Ascending aorta (tissue), 2 donors: Measurements from ENCODE around the gene EN1. TPM values are rescaled to one million over a fixed set of nuclear protein-coding genes. Genes with fewer than 3 reads are reported as not detected.

Experiments used
- DNase-seq, 2 donors: peaks; one replicate each; pipeline ENCODE4 v3.0.0-alpha.2; 2019; ENCODE audit warnings: low spot score in 2 of 2
- H3K27ac ChIP-seq, 2 donors: fragments of 200-600 bp; sonication (generic); one replicate each; pipeline ENCODE4 v1.5.1; 2016 to 2017; ENCODE audit warnings: mild to moderate bottlenecking in 1 of 2
- H3K27me3 ChIP-seq: fragments of 200-600 bp; sonication (generic); one replicate; pipeline ENCODE4 v1.5.1; 2017
- H3K36me3 ChIP-seq, 2 donors: fragments of 200-600 bp; sonication (generic); one replicate each; pipeline ENCODE4 v1.5.1; 2016
- H3K4me1 ChIP-seq, 2 donors: fragments of 200-600 bp; sonication (generic); one replicate each; pipeline ENCODE4 v1.5.1; 2016 to 2017; ENCODE audit warnings: mild to moderate bottlenecking in 1 of 2
- H3K4me3 ChIP-seq, 2 donors: fragments of 200-600 bp; sonication (generic); one replicate each; pipeline ENCODE4 v1.5.1; 2016 to 2017; ENCODE audit warnings: mild to moderate bottlenecking in 1 of 2
- H3K9me3 ChIP-seq, 2 donors: fragments of 200-600 bp; sonication (generic); one replicate each; pipeline ENCODE4 v1.5.1; 2016
- intact Hi-C: fragments of 100-400 bp; cut with DNase I; formaldehyde crosslinking; loops from one replicate; pipeline ENCODE4 v1.15.1; 2023
- total RNA-seq: library from RNA; depleted of rRNA; stranded (reverse); fragments of >200 nt; gene quantifications from one replicate; pipeline ENCODE4 v1.1.0, GENCODE V29; 2016
- TF ChIP-seq, protein P1 (sequence below), 3 experiments: fragments of 200-600 bp in 2 of 3; fragments of 450-650 bp in 1 of 3; sonication (generic) in 2 of 3; IDR thresholded peaks; one replicate each; pipeline ENCODE4 v1.5.1; 2016 to 2019; ENCODE audit warnings: antibody characterized with exemption in 3 of 3, mild to moderate bottlenecking in 1 of 3, moderate library complexity in 1 of 3

Gene EN1
- total RNA-seq, 1 donor from 2014 or later: not detected

DNA sequence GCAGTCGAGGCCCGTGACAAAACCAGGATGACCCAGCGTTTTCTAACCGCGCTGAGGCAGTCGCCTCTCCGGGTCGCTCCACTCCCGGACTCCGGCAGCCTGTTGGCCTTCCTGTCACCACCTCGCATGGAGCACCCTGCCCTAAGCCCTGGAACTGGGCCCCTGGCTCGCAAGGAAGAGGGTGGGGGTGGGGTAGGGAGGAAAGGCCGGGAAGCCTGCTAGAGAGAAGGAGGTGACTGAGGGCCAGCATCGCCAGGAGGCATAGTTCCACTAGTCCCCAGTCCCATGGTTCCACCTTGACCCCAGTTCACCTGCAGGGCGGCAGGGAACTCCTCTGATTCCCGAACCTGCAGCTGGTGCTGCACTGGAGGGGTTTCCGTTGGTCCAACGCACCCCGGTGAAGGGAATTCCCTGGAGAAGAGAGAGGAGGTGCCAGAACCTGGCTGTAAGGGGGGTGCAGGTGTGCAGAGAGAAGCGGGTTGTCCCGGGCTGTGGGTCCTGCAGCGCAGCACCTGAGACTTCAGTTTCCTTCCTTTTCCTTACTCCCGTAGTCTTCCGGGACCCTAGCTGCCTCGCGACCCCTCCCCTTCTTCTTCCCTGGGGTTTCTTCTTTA lies 11.8 kb upstream of the EN1 start:
- DNase-seq: peak in 1 of 2 donors; percentile 42
- intact Hi-C loops: loop anchor here (5.0 kb wide), 1 partner anchor 637 kb away; no protein-coding TSS in a partner anchor
- no peaks in the 10 kb centered on the region for H3K36me3 ChIP-seq
- peaks cover 0 to 14% of the 10 kb centered on the region in 2 donors for H3K4me1 ChIP-seq
- no peaks in the 10 kb centered on the region for H3K9me3 ChIP-seq
- TF ChIP-seq, protein P1, sequence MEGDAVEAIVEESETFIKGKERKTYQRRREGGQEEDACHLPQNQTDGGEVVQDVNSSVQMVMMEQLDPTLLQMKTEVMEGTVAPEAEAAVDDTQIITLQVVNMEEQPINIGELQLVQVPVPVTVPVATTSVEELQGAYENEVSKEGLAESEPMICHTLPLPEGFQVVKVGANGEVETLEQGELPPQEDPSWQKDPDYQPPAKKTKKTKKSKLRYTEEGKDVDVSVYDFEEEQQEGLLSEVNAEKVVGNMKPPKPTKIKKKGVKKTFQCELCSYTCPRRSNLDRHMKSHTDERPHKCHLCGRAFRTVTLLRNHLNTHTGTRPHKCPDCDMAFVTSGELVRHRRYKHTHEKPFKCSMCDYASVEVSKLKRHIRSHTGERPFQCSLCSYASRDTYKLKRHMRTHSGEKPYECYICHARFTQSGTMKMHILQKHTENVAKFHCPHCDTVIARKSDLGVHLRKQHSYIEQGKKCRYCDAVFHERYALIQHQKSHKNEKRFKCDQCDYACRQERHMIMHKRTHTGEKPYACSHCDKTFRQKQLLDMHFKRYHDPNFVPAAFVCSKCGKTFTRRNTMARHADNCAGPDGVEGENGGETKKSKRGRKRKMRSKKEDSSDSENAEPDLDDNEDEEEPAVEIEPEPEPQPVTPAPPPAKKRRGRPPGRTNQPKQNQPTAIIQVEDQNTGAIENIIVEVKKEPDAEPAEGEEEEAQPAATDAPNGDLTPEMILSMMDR (IDR thresholded peaks at IDR 0.05): no peak
- peaks cover 25% of the 10 kb centered on the region for H3K27me3 ChIP-seq
- H3K27ac ChIP-seq: no peak overlapping the region
- H3K4me3 ChIP-seq: no peak overlapping the region

DNA sequence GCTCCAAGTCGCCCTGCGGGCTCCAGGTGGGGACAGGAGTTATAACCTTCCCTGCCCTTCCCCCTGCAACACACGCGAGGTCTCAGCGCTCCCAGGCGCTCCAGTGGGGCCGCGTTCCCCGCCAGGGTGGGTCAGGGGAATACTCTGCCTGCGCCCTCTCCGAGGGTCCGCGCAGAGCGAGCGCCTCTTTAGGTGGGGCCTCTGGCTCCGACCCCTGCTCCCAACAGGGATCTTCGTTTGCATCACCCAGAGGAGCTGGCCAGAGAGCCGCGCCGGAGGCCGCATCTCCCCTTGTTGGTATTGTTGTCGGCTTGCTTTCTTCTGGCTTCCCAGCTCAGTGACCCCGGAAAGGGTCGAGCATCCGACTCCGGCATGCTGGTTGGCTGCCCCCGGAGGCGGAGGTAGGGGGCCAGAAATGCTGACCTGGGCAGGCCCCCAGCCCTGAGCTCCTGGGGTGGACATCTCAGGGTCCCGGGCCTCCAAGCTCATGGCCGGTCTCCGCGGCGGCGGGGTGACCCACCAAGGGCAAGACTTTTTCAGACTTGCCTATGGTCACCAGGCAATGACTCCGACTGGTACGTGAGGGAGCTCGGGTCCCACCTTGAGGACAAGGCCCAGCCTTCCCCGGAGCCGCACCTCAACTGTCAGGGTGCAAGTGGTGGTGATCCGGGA lies 11.2 kb upstream of the EN1 start:
- peak in 1 of 2 donors; percentile 60 for DNase-seq
- Histone ChIP-seq H3K27me3 (peaks cover 27% of the 10 kb centered on the region), H3K4me3 (no peak overlapping the region), H3K27ac (no peak overlapping the region), H3K9me3 (no peaks in the 10 kb centered on the region), H3K4me1 (peaks cover 0 to 14% of the 10 kb centered on the region in 2 donors), H3K36me3 (no peaks in the 10 kb centered on the region)
- TF ChIP-seq, protein P1 (IDR thresholded peaks at IDR 0.05): no peak
- intact Hi-C loops: loop anchor here (5.0 kb wide), 1 partner anchor 636 kb away; no protein-coding TSS in a partner anchor

DNA sequence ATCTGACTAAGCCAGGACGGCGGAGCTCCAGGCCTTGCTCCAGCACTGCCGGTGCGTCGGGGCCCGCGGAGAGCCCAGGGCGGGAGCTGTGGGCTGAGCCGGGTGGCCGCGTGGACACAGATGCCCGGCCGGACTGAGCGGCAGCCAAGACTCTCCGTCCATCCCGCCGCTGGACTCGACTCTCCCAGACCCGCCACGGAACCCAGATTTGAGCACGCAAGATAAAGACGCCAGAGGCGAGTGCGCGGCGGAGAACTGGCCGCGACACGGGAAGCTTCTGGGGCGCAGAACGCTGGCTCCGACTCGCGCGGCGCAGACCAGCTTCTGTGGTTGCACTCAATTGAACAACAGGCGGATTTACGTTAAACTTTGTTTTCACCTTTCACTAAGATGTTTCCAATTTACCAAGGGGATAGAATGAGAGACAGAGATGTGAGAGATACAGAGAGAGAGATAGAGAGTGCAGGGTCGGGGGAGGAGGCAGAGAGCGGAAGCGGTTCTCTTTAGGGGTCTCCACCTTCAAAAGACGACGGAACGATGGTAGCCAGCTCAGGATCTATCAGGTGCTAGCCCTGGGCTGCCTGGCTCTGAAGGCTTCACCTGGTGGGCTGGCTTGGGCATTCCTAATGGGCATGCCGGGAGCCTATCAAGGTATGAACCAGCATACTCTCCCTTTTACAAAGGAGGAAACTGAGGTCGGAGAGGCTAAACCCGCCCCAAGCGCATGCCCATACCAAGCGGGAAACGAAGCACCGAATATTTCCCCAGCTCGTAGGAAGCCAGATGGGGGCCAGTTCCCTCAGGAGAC lies 10.4 kb upstream of the EN1 start:
- intact Hi-C loops: loop anchor here (5.0 kb wide), 1 partner anchor 636 kb away; no protein-coding TSS in a partner anchor
- peaks cover 34% of the 10 kb centered on the region for H3K27me3 ChIP-seq
- no peak overlapping the region for H3K27ac ChIP-seq
- H3K4me1 ChIP-seq: peaks cover 0 to 17% of the 10 kb centered on the region in 2 donors
- peak in 1 of 2 donors; percentile 25 for DNase-seq
- no peak overlapping the region for H3K4me3 ChIP-seq
- H3K36me3 ChIP-seq: no peaks in the 10 kb centered on the region
- TF ChIP-seq, protein P1 (IDR thresholded peaks at IDR 0.05): no peak
- no peaks in the 10 kb centered on the region for H3K9me3 ChIP-seq

DNA sequence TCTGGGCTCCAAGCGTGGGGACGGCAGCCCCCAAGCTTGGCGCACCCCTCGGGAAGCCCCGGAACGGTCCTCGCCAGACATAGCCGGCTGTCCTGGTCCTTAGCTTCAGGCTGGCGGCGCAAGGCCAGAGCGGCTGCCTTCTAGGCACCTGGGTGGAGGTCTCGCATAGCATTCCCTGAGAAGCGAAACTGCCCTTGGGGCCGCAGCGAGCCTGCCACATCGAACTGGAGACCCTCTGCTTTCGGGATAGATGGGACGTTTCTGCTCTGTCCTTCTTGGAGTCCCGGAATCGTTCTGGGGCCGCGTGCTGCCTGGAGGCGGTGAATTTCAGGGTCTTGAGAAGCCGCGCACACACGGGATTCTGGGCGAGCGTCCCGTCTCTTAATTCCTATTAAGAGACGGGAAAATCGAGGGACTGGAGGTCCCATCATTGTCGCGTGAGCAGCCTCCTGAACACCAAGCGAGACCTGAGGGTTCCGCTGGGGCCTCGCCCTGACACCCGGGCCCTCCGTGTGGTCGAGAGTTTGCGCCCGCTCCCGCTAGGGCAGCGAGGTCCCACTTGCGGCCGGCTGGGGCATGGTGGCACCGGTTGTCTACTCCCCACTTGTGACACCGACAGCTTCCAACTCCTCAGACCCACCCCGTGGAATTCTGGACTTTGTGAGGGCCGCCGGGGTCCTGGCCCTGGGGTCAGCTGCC lies 9.7 kb upstream of the EN1 start:
- H3K27ac ChIP-seq: no peak overlapping the region
- intact Hi-C loops: loop anchor here (5.0 kb wide), 1 partner anchor 635 kb away; no protein-coding TSS in a partner anchor
- DNase-seq: peak in 1 of 2 donors; percentile 62
- H3K9me3 ChIP-seq: no peaks in the 10 kb centered on the region
- TF ChIP-seq, protein P1 (IDR thresholded peaks at IDR 0.05): no peak
- H3K4me1 ChIP-seq: peaks cover 0 to 17% of the 10 kb centered on the region in 2 donors
- H3K36me3 ChIP-seq: no peaks in the 10 kb centered on the region
- H3K27me3 ChIP-seq: peaks cover 34% of the 10 kb centered on the region
- H3K4me3 ChIP-seq: no peak overlapping the region
